Neural progenitor cell (in vitro differentiated cells): ENCODE measurements around the gene SMAP1.

Source experiments
- CTCF ChIP-seq: fragments of 200-600 bp; sonication (generic); IDR thresholded peaks from 2 replicates; pipeline ENCODE4 v1.5.1; 2017; ENCODE audit warnings: antibody characterized with exemption, mild to moderate bottlenecking
- EZH2 ChIP-seq: fragments of 200-600 bp; sonication (generic); IDR thresholded peaks from 2 replicates; pipeline ENCODE4 v1.6.1; 2017; ENCODE audit warnings: antibody characterized with exemption, mild to moderate bottlenecking, moderate library complexity

GRCh38 chr6:70797625-70798024 lies 129.9 kb downstream of the SMAP1 start:
- TF ChIP-seq CTCF: no peak
- no peak for TF ChIP-seq EZH2
